HepG2 (cell line): Measurements from ENCODE around the gene OTOP2. TPM values are rescaled to one million over a fixed set of nuclear protein-coding genes. Genes with fewer than 3 reads are reported as not detected.

Source experiments
- CEBPG ChIP-seq: IDR thresholded peaks from 2 replicates; pipeline ENCODE4 v1.6.1; 2016
- DDIT3 ChIP-seq: sonication (generic); formaldehyde crosslinking; IDR thresholded peaks from 2 replicates; pipeline ENCODE4 v1.4.0; 2020; ENCODE audit warnings: mild to moderate bottlenecking, missing genetic modification reagents
- HNRNPLL ChIP-seq: fragments of 200-400 bp; formaldehyde crosslinking; IDR thresholded peaks from 2 replicates; pipeline ENCODE4 v1.6.1; 2017; ENCODE audit warnings: mild to moderate bottlenecking, low read depth, low read length; ENCODE audit not compliant: poor library complexity, severe bottlenecking
- IRX3 ChIP-seq: sonication (generic); formaldehyde crosslinking; IDR thresholded peaks from 2 replicates; pipeline ENCODE4 v1.8.1; 2023; ENCODE audit warnings: mild to moderate bottlenecking, low read depth, missing genetic modification reagents, borderline replicate concordance
- RFXANK ChIP-seq: IDR thresholded peaks from 2 replicates; pipeline ENCODE4 v1.6.1; 2016
- SMARCC2 ChIP-seq: fragments of 450-650 bp; IDR thresholded peaks from 2 replicates; pipeline ENCODE4 v1.6.1; 2017; ENCODE audit warnings: antibody characterized with exemption, mild to moderate bottlenecking
- SP4 ChIP-seq: sonication (generic); formaldehyde crosslinking; IDR thresholded peaks from 2 replicates; pipeline ENCODE4 v1.8.1; 2023; ENCODE audit warnings: mild to moderate bottlenecking, missing genetic modification reagents
- SRF ChIP-seq: IDR thresholded peaks from 2 replicates; pipeline ENCODE4 v1.6.1; 2011; ENCODE audit warnings: mild to moderate bottlenecking, low read depth, low read length, moderate library complexity
- ZNF253 ChIP-seq: sonication (generic); formaldehyde crosslinking; IDR thresholded peaks from 2 replicates; pipeline ENCODE4 v1.8.0; 2022; ENCODE audit warnings: mild to moderate bottlenecking, missing genetic modification reagents, borderline replicate concordance
- ZNF329 ChIP-seq: sonication (generic); formaldehyde crosslinking; IDR thresholded peaks from 2 replicates; pipeline ENCODE4 v1.9.0; 2021; ENCODE audit warnings: low read depth, mild to moderate bottlenecking, missing genetic modification reagents
- polyA plus RNA-seq, 8 experiments: library from polyadenylated mRNA; depleted of rRNA in 3 of 8; stranded (reverse) in 7 of 8; unstranded in 1 of 8; fragments of >200 nt; fragmentation: Illumina TruSeq in 4 of 8; extraction: Trizol in 4 of 8; gene quantifications; 2 replicates each; pipeline versions ENCODE4 v1.2.1 to v1.2.3, GENCODE V29; 2011 to 2016; ENCODE audit warnings: low read depth in 4 of 8, missing spikeins in 1 of 8, mixed read lengths in 1 of 8; ENCODE audit not compliant: insufficient read depth in 1 of 8
- total RNA-seq, 5 experiments: library from RNA; depleted of rRNA; stranded (reverse); fragments of >200 nt; fragmentation: Illumina TruSeq; extraction: Trizol; gene quantifications; 2 replicates each; pipeline ENCODE4 v1.2.3, GENCODE V29; 2016; ENCODE audit warnings: low read depth in 1 of 5
- TF ChIP-seq, protein P1 (sequence below): sonication (generic); formaldehyde crosslinking; IDR thresholded peaks from 2 replicates; pipeline ENCODE4 v1.5.0; 2020; ENCODE audit warnings: mild to moderate bottlenecking, missing genetic modification reagents, borderline replicate concordance
- TF ChIP-seq, protein P2 (sequence below): sonication (generic); formaldehyde crosslinking; IDR thresholded peaks from 2 replicates; pipeline ENCODE4 v1.4.0; 2020; ENCODE audit warnings: missing genetic modification reagents
- TF ChIP-seq, protein P3 (sequence below): sonication (generic); formaldehyde crosslinking; IDR thresholded peaks from 2 replicates; pipeline ENCODE4 v1.8.1; 2023; ENCODE audit warnings: mild to moderate bottlenecking, missing genetic modification reagents

OTOP2 gene
- total and polyA plus RNA-seq, 2 of the 13 experiments (the other 11 are each of a cell fraction or from before 2014, with no cell fraction given), result not detected

- TF ChIP-seq, protein P1, sequence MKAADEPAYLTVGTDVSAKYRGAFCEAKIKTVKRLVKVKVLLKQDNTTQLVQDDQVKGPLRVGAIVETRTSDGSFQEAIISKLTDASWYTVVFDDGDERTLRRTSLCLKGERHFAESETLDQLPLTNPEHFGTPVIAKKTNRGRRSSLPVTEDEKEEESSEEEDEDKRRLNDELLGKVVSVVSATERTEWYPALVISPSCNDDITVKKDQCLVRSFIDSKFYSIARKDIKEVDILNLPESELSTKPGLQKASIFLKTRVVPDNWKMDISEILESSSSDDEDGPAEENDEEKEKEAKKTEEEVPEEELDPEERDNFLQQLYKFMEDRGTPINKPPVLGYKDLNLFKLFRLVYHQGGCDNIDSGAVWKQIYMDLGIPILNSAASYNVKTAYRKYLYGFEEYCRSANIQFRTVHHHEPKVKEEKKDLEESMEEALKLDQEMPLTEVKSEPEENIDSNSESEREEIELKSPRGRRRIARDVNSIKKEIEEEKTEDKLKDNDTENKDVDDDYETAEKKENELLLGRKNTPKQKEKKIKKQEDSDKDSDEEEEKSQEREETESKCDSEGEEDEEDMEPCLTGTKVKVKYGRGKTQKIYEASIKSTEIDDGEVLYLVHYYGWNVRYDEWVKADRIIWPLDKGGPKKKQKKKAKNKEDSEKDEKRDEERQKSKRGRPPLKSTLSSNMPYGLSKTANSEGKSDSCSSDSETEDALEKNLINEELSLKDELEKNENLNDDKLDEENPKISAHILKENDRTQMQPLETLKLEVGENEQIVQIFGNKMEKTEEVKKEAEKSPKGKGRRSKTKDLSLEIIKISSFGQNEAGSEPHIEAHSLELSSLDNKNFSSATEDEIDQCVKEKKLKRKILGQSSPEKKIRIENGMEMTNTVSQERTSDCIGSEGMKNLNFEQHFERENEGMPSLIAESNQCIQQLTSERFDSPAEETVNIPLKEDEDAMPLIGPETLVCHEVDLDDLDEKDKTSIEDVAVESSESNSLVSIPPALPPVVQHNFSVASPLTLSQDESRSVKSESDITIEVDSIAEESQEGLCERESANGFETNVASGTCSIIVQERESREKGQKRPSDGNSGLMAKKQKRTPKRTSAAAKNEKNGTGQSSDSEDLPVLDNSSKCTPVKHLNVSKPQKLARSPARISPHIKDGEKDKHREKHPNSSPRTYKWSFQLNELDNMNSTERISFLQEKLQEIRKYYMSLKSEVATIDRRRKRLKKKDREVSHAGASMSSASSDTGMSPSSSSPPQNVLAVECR (CRISPR knock-in tag), result peak; percentile 79
- TF ChIP-seq HNRNPLL (peak; percentile 38), CEBPG (CRISPR knock-in tag) (no peak), SP4 (CRISPR knock-in tag) (peak; percentile 50; the same call in 1 of the 2 replicates), DDIT3 (no peak), IRX3 (CRISPR knock-in tag) (peak; percentile 29; the same call in 1 of the 2 replicates), RFXANK (0 out of 2 replicates have a peak, but pooled peaks have one; percentile 19), ZNF253 (no peak), SMARCC2 (no peak), ZNF329 (CRISPR knock-in tag) (0 out of 2 replicates have a peak, but pooled peaks have one; percentile 20), SRF (no peak)
- TF ChIP-seq, protein P2, sequence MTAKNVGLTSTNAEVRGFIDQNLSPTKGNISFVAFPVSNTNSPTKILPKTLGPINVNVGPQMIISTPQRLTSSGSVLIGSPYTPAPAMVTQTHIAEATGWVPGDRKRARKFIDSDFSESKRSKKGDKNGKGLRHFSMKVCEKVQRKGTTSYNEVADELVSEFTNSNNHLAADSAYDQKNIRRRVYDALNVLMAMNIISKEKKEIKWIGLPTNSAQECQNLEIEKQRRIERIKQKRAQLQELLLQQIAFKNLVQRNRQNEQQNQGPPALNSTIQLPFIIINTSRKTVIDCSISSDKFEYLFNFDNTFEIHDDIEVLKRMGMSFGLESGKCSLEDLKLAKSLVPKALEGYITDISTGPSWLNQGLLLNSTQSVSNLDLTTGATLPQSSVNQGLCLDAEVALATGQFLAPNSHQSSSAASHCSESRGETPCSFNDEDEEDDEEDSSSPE (CRISPR knock-in tag), result peak; percentile 58; the same call in 1 of the 2 replicates
- TF ChIP-seq, protein P3, sequence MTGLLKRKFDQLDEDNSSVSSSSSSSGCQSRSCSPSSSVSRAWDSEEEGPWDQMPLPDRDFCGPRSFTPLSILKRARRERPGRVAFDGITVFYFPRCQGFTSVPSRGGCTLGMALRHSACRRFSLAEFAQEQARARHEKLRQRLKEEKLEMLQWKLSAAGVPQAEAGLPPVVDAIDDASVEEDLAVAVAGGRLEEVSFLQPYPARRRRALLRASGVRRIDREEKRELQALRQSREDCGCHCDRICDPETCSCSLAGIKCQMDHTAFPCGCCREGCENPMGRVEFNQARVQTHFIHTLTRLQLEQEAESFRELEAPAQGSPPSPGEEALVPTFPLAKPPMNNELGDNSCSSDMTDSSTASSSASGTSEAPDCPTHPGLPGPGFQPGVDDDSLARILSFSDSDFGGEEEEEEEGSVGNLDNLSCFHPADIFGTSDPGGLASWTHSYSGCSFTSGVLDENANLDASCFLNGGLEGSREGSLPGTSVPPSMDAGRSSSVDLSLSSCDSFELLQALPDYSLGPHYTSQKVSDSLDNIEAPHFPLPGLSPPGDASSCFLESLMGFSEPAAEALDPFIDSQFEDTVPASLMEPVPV (CRISPR knock-in tag), result 0 out of 2 replicates have a peak, but pooled peaks have one; percentile 9
Measured at GRCh38 chr17:74972107-74972972, 48.3 kb downstream of the OTOP2 start, which contains the start of gene HID1 (continued).
